Gastroesophageal sphincter (tissue), 3 donors: ENCODE data around the gene LYSMD3.

Source experiments
- CTCF ChIP-seq, 4 experiments: fragments of 200-600 bp in 2 of 4; fragments of 450-650 bp in 2 of 4; sonication (generic) in 1 of 4; IDR thresholded peaks; one replicate each; pipeline ENCODE4 v1.5.1; 2017 to 2019; ENCODE audit warnings: antibody characterized with exemption in 4 of 4, mild to moderate bottlenecking in 2 of 4, moderate library complexity in 2 of 4
- EP300 ChIP-seq: sonication (generic); formaldehyde crosslinking; IDR thresholded peaks from one replicate; pipeline ENCODE4 v1.6.1; 2017; ENCODE audit warnings: antibody characterized with exemption, mild to moderate bottlenecking
- POLR2A ChIP-seq, 2 donors: fragments of 450-650 bp; IDR thresholded peaks; one replicate each; pipeline ENCODE4 v1.6.1; 2017; ENCODE audit warnings: antibody characterized with exemption in 2 of 2, mild to moderate bottlenecking in 2 of 2, moderate library complexity in 1 of 2

- TF ChIP-seq CTCF (IDR thresholded peaks at IDR 0.05) (no peak), POLR2A (IDR thresholded peaks at IDR 0.05) (no peak), EP300 (no peak)
These were observed 34.2 kb downstream of the LYSMD3 start for GRCh38 chr5:90495146-90495545.
